B cell (primary cell): ENCODE measurements around the gene FCN1. TPM values are rescaled to one million over a fixed set of nuclear protein-coding genes. Genes with fewer than 3 reads are reported as not detected.

Source experiments
- ATAC-seq: fragments of 200-7000 bp; cut with Tn5 transposase; one replicate; pipeline ENCODE4 v1.10.0; 2021; ENCODE audit warnings: low read depth, mild to moderate bottlenecking, moderate number of reproducible peaks, moderate library complexity
- CTCF ChIA-PET: fragments of 350-600 bp; sonication (Branson Sonifier 250); formaldehyde crosslinking; loops from one replicate; lab custom pipeline; 2021; ENCODE audit warnings: antibody characterized with exemption, inconsistent platforms; lab: Charles Lee
- POLR2A ChIA-PET: fragments of 350-600 bp; sonication (Branson Sonifier 250); formaldehyde crosslinking; loops from one replicate; lab custom pipeline; 2021; ENCODE audit warnings: antibody characterized with exemption; lab: Charles Lee
- DNase-seq: peaks from one replicate; pipeline ENCODE4 v3.0.0; 2013
- H2AFZ ChIP-seq: 2 replicates; pipeline ENCODE4 v1.6.1; 2012; ENCODE audit warnings: mild to moderate bottlenecking, low read depth, low read length; ENCODE audit not compliant: insufficient read depth, poor library complexity, severe bottlenecking
- H3K27ac ChIP-seq, 2 donors: 1 replicate in 1 of 2; 2 replicates in 1 of 2; pipeline ENCODE4 v1.5.1; 2012 to 2013; ENCODE audit warnings: low read length in 2 of 2, mild to moderate bottlenecking in 2 of 2, moderate library complexity in 1 of 2
- H3K27me3 ChIP-seq, 4 experiments: fragments of 200-600 bp in 1 of 4; sonication (generic) in 1 of 4; replicated peaks in 1 of 4; 1 replicate in 2 of 4; 2 replicates in 2 of 4; pipeline versions ENCODE4 v1.6.1 to v1.7.0; 2013 to 2016; ENCODE audit warnings: low read length in 3 of 4, mild to moderate bottlenecking in 2 of 4, mixed read lengths in 1 of 4, moderate library complexity in 1 of 4; ENCODE audit not compliant: insufficient read depth in 4 of 4, control insufficient read depth in 3 of 4; ENCODE audit errors: control extremely low read depth in 1 of 4
- H3K36me3 ChIP-seq, 2 experiments: replicated peaks in 1 of 2; 1 replicate in 1 of 2; 2 replicates in 1 of 2; pipeline versions ENCODE4 v1.6.1 to v1.7.1; 2013; ENCODE audit warnings: low read length in 1 of 2; ENCODE audit not compliant: insufficient read depth in 2 of 2, control insufficient read depth in 1 of 2; ENCODE audit errors: control extremely low read depth in 1 of 2, extremely low read depth in 1 of 2
- H3K4me1 ChIP-seq, 2 donors: fragments of 200-600 bp in 1 of 2; sonication (generic) in 1 of 2; 1 replicate in 1 of 2; 2 replicates in 1 of 2; pipeline versions ENCODE4 v1.5.1 to v1.6.1; 2013 to 2017; ENCODE audit warnings: low read length in 2 of 2; ENCODE audit not compliant: control insufficient read depth in 2 of 2, insufficient read depth in 2 of 2
- H3K4me2 ChIP-seq: replicated peaks from 2 replicates; pipeline ENCODE3; 2012; ENCODE audit warnings: mild to moderate bottlenecking, low read depth, low read length; ENCODE audit not compliant: poor library complexity, severe bottlenecking
- H3K4me3 ChIP-seq, 5 experiments: fragments of 200-600 bp in 1 of 5; sonication (generic) in 1 of 5; 1 replicate in 3 of 5; 2 replicates in 2 of 5; pipeline versions ENCODE4 v1.5.1 to v1.7.0; 2011 to 2016; ENCODE audit warnings: low read length in 4 of 5, mild to moderate bottlenecking in 4 of 5, low read depth in 2 of 5, control low read depth in 1 of 5, moderate library complexity in 1 of 5; ENCODE audit not compliant: insufficient read depth in 1 of 5; ENCODE audit errors: control extremely low read depth in 1 of 5, extremely low read depth in 1 of 5
- H3K79me2 ChIP-seq: fragments of 200-600 bp; sonication (generic); one replicate; pipeline ENCODE4 v1.6.0; 2016; ENCODE audit warnings: low read length; ENCODE audit not compliant: control insufficient read depth, insufficient read depth
- H3K9ac ChIP-seq: fragments of 200-600 bp; sonication (generic); 2 replicates; pipeline ENCODE4 v1.6.1; 2017; ENCODE audit warnings: mild to moderate bottlenecking, low read length, moderate library complexity
- H3K9me3 ChIP-seq, 3 donors: one replicate each; pipeline versions ENCODE4 v1.6.1 to v1.7.1; 2013; ENCODE audit warnings: low read length in 2 of 3; ENCODE audit not compliant: control insufficient read depth in 2 of 3, insufficient read depth in 1 of 3; ENCODE audit errors: control extremely low read depth in 1 of 3
- H4K20me1 ChIP-seq: 2 replicates; pipeline ENCODE4 v1.6.0; 2012; ENCODE audit warnings: mild to moderate bottlenecking, low read length; ENCODE audit not compliant: insufficient read depth, control insufficient read depth, poor library complexity, severe bottlenecking
- H3K27ac Mint-ChIP-seq: one replicate; pipeline ENCODE4 v1.8.0; 2021; ENCODE audit warnings: mixed read lengths
- H3K27me3 Mint-ChIP-seq: one replicate; pipeline ENCODE4 v1.8.0; 2021; ENCODE audit warnings: mixed read lengths
- H3K4me1 Mint-ChIP-seq: one replicate; pipeline ENCODE4 v1.8.0; 2021; ENCODE audit warnings: mixed read lengths
- H3K4me3 Mint-ChIP-seq: one replicate; pipeline ENCODE4 v1.8.0; 2021; ENCODE audit warnings: mixed read lengths
- H3K9me3 Mint-ChIP-seq: one replicate; pipeline ENCODE4 v1.8.0; 2022; ENCODE audit warnings: mixed read lengths; ENCODE audit not compliant: insufficient read depth
- EZH2 ChIP-seq: IDR thresholded peaks from 2 replicates; pipeline ENCODE4 v1.6.1; 2012; ENCODE audit warnings: borderline replicate concordance, low read depth, mild to moderate bottlenecking, moderate library complexity, low read length; ENCODE audit not compliant: insufficient read depth, poor library complexity, severe bottlenecking
- WGBS: methylation state at CpG from one replicate; pipeline ENCODE4 v1.1.5; 2013; ENCODE audit warnings: missing lambda C conversion rate; ENCODE audit not compliant: insufficient coverage; 5-methylcytosine and 5-hydroxymethylcytosine counted together
- intact Hi-C: fragments of 100-400 bp; cut with micrococcal nuclease; formaldehyde crosslinking; loops from one replicate; pipeline ENCODE4 v1.10.0; 2022
- polyA plus RNA-seq: library from polyadenylated mRNA; depleted of rRNA; stranded (reverse); fragments of >200 nt; gene quantifications from 2 replicates; pipeline ENCODE4 v1.2.3, GENCODE V29; 2012
- total RNA-seq, 2 donors: library from RNA; stranded (reverse); fragments of 120-200 nt in 1 of 2; gene quantifications; 1 replicate in 1 of 2; 2 replicates in 1 of 2; pipeline versions ENCODE4 v1.2.3 to v1.2.4, GENCODE V29; 2013 to 2022
- TF ChIP-seq, protein P1 (sequence below): fragments of 200-600 bp; IDR thresholded peaks from one replicate; pipeline ENCODE4 v1.8.0; 2022; ENCODE audit warnings: antibody characterized with exemption, mild to moderate bottlenecking

FCN1 gene
- total and polyA plus RNA-seq, 2 donors (not counting 1 experiment from before 2014, with no cell fraction given), result 2.2 to 20.6 TPM

GRCh38 chr9:134928436-134929192 lies 10.9 kb upstream of the FCN1 start:
- Histone ChIP-seq H3K27me3 (peaks cover 0 to 24% (median 10%) of the 10 kb centered on the region in 4 experiments), H3K4me1 (peaks cover 51 to 55% of the 10 kb centered on the region in 2 donors), H3K27ac (no peak overlapping the region), H3K36me3 (no peaks in the 10 kb centered on the region), H3K9ac (no peak overlapping the region), H4K20me1 (no peaks in the 10 kb centered on the region), H3K79me2 (no peaks in the 10 kb centered on the region), H3K9me3 (peaks cover 0 to 13% (median 0%) of the 10 kb centered on the region in 3 donors), H3K4me2 (peak overlapping the region; percentile 60), H2AFZ (no peak overlapping the region), H3K4me3 (no peak overlapping the region)
- ATAC-seq, result no peak
- H3K4me1 Mint-ChIP-seq, result peaks cover 46% of the 10 kb centered on the region
- peaks cover 39% of the 10 kb centered on the region for H3K27me3 Mint-ChIP-seq
- ChIA-PET POLR2A (no interaction called here), CTCF (no interaction called here)
- H3K27ac Mint-ChIP-seq, result no peak overlapping the region
- no peaks in the 10 kb centered on the region for H3K9me3 Mint-ChIP-seq
- WGBS, result 46% methylated on average over 15 of the region's 15 CpGs
- TF ChIP-seq, protein P1, sequence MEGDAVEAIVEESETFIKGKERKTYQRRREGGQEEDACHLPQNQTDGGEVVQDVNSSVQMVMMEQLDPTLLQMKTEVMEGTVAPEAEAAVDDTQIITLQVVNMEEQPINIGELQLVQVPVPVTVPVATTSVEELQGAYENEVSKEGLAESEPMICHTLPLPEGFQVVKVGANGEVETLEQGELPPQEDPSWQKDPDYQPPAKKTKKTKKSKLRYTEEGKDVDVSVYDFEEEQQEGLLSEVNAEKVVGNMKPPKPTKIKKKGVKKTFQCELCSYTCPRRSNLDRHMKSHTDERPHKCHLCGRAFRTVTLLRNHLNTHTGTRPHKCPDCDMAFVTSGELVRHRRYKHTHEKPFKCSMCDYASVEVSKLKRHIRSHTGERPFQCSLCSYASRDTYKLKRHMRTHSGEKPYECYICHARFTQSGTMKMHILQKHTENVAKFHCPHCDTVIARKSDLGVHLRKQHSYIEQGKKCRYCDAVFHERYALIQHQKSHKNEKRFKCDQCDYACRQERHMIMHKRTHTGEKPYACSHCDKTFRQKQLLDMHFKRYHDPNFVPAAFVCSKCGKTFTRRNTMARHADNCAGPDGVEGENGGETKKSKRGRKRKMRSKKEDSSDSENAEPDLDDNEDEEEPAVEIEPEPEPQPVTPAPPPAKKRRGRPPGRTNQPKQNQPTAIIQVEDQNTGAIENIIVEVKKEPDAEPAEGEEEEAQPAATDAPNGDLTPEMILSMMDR, result no peak
- no peak for TF ChIP-seq EZH2
- no peak for DNase-seq
- peak overlapping the region; percentile 79 for H3K4me3 Mint-ChIP-seq
- intact Hi-C loops, result no loop called here

DNA sequence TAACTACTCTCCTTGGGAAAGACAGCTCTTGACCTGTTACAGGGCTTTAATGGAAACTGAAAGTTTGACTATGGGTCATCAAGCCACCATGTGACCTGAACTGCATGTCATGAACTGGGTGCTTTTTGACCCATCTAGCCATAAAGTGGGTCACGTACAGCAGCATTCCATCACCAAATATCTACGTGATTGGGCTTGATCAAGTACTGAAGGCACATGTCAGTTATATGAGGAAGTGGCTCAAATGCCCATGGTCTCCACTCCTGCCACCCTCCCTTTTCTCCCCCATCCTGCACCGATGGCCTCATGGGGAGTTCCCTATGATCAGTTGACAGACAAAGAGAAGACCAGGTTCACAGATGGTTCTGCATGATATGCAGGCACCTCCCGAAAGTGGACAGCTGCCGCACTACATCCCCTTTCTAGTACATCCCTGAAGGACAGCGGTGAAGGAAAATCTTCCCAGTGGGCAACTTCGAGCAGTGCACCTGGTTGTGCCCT lies 7.3 kb upstream of the FCN1 start:
- Histone ChIP-seq H3K4me2 (no peak overlapping the region), H3K9ac (no peak overlapping the region), H3K36me3 (no peaks in the 10 kb centered on the region), H3K27me3 (peaks cover 0 to 6% (median 2%) of the 10 kb centered on the region in 4 experiments), H3K27ac (no peak overlapping the region), H3K4me1 (peaks cover 20% of the 10 kb centered on the region in 2 donors), H2AFZ (no peak overlapping the region), H3K4me3 (no peak overlapping the region), H4K20me1 (no peaks in the 10 kb centered on the region), H3K9me3 (peaks cover under 1 to 10% (median 3%) of the 10 kb centered on the region in 3 donors), H3K79me2 (no peaks in the 10 kb centered on the region)
- CTCF ChIA-PET, result no interaction called here
- no peak overlapping the region for H3K27ac Mint-ChIP-seq
- peaks cover 30% of the 10 kb centered on the region for H3K27me3 Mint-ChIP-seq
- no peaks in the 10 kb centered on the region for H3K9me3 Mint-ChIP-seq
- H3K4me3 Mint-ChIP-seq, result no peak overlapping the region
- no peak for DNase-seq
- peaks cover 18% of the 10 kb centered on the region for H3K4me1 Mint-ChIP-seq
- intact Hi-C loops, result no loop called here
- WGBS, result 44% methylated on average over 1 of the region's 7 CpGs
- TF ChIP-seq, protein P1, result no peak
- no peak for TF ChIP-seq EZH2
- ATAC-seq, result no peak
- POLR2A ChIA-PET, result no interaction called here
